HepG2 (cell line): ENCODE results near the gene ST3GAL2. TPM values are rescaled to one million over a fixed set of nuclear protein-coding genes. Genes with fewer than 3 reads are reported as not detected.
A peak's percentile ranks its signal among the peaks of the same experiment; 100 is the strongest.

ENCODE experiments used
- ATF7 ChIP-seq, 2 experiments: fragments of 450-650 bp in 1 of 2; sonication (generic) in 1 of 2; formaldehyde crosslinking in 1 of 2; IDR thresholded peaks; 2 replicates each; pipeline versions ENCODE4 v1.4.0 to v1.6.1; 2016 to 2020; ENCODE audit warnings: antibody characterized with exemption in 1 of 2, mild to moderate bottlenecking in 1 of 2, missing genetic modification reagents in 1 of 2
- DMAP1 ChIP-seq: IDR thresholded peaks from 2 replicates; pipeline ENCODE4 v1.6.1; 2016
- ELF1 ChIP-seq: sonication (generic); formaldehyde crosslinking; IDR thresholded peaks from 2 replicates; pipeline ENCODE4 v1.4.0; 2020; ENCODE audit warnings: missing genetic modification reagents
- IRF1 ChIP-seq: sonication (generic); formaldehyde crosslinking; IDR thresholded peaks from 2 replicates; pipeline ENCODE4 v1.4.0; 2020; ENCODE audit warnings: low read depth, mild to moderate bottlenecking, missing genetic modification reagents
- MATR3 ChIP-seq: sonication (generic); formaldehyde crosslinking; IDR thresholded peaks from 2 replicates; pipeline ENCODE4 v1.4.0; 2020; ENCODE audit warnings: missing genetic modification reagents
- MIER3 ChIP-seq: IDR thresholded peaks from 2 replicates; pipeline ENCODE4 v1.6.1; 2016; ENCODE audit warnings: missing compliant biosample characterization, borderline replicate concordance
- MIXL1 ChIP-seq: IDR thresholded peaks from 2 replicates; pipeline ENCODE4 v1.6.1; 2016
- RFXANK ChIP-seq: IDR thresholded peaks from 2 replicates; pipeline ENCODE4 v1.6.1; 2016
- RXRA ChIP-seq: sonication (generic); formaldehyde crosslinking; IDR thresholded peaks from 2 replicates; pipeline ENCODE4 v1.5.1; 2020; ENCODE audit warnings: missing genetic modification reagents
- TP53 ChIP-seq: sonication (generic); formaldehyde crosslinking; conservative IDR thresholded peaks from 2 replicates; pipeline ENCODE4 v1.4.0; 2020; ENCODE audit warnings: missing genetic modification reagents
- U2AF2 ChIP-seq: fragments of 200-400 bp; formaldehyde crosslinking; IDR thresholded peaks from 2 replicates; pipeline ENCODE4 v1.6.1; 2017; ENCODE audit warnings: low read depth, mild to moderate bottlenecking, low read length
- ZBTB8A ChIP-seq: sonication (generic); formaldehyde crosslinking; IDR thresholded peaks from 2 replicates; pipeline ENCODE4 v1.4.0; 2020; ENCODE audit warnings: mild to moderate bottlenecking, low read depth, missing genetic modification reagents, borderline replicate concordance
- ZFP36L2 ChIP-seq: sonication (generic); formaldehyde crosslinking; IDR thresholded peaks from 2 replicates; pipeline ENCODE4 v1.4.0; 2020; ENCODE audit warnings: missing genetic modification reagents
- ZFP37 ChIP-seq: sonication (generic); formaldehyde crosslinking; IDR thresholded peaks from 2 replicates; pipeline ENCODE4 v1.4.0; 2020; ENCODE audit warnings: missing genetic modification reagents, borderline replicate concordance
- ZNF121 ChIP-seq: sonication (generic); formaldehyde crosslinking; IDR thresholded peaks from 2 replicates; pipeline ENCODE4 v1.5.0; 2020; ENCODE audit warnings: mild to moderate bottlenecking, missing genetic modification reagents
- ZNF124 ChIP-seq: sonication (generic); formaldehyde crosslinking; IDR thresholded peaks from 2 replicates; pipeline ENCODE4 v1.4.0; 2020; ENCODE audit warnings: missing genetic modification reagents
- ZNF235 ChIP-seq: sonication (generic); formaldehyde crosslinking; IDR thresholded peaks from 2 replicates; pipeline ENCODE4 v1.8.1; 2023; ENCODE audit warnings: mild to moderate bottlenecking, missing genetic modification reagents, borderline replicate concordance
- ZNF552 ChIP-seq: sonication (generic); formaldehyde crosslinking; IDR thresholded peaks from 2 replicates; pipeline ENCODE4 v1.9.0; 2022; ENCODE audit warnings: missing genetic modification reagents, mild to moderate bottlenecking, borderline replicate concordance
- ZNF629 ChIP-seq: sonication (generic); formaldehyde crosslinking; conservative IDR thresholded peaks from 2 replicates; pipeline ENCODE4 v1.5.0; 2020; ENCODE audit warnings: missing genetic modification reagents
- ZNF782 ChIP-seq: sonication (generic); formaldehyde crosslinking; IDR thresholded peaks from 2 replicates; pipeline ENCODE4 v1.4.0; 2020; ENCODE audit warnings: missing genetic modification reagents, mild to moderate bottlenecking, borderline replicate concordance
- polyA plus RNA-seq, 8 experiments: library from polyadenylated mRNA; depleted of rRNA in 3 of 8; stranded (reverse) in 7 of 8; unstranded in 1 of 8; fragments of >200 nt; fragmentation: Illumina TruSeq in 4 of 8; extraction: Trizol in 4 of 8; gene quantifications; 2 replicates each; pipeline versions ENCODE4 v1.2.1 to v1.2.3, GENCODE V29; 2011 to 2016; ENCODE audit warnings: low read depth in 4 of 8, missing spikeins in 1 of 8, mixed read lengths in 1 of 8; ENCODE audit not compliant: insufficient read depth in 1 of 8
- total RNA-seq, 5 experiments: library from RNA; depleted of rRNA; stranded (reverse); fragments of >200 nt; fragmentation: Illumina TruSeq; extraction: Trizol; gene quantifications; 2 replicates each; pipeline ENCODE4 v1.2.3, GENCODE V29; 2016; ENCODE audit warnings: low read depth in 1 of 5
- TF ChIP-seq, protein P1 (sequence below): sonication (generic); formaldehyde crosslinking; IDR thresholded peaks from 2 replicates; pipeline ENCODE4 v1.5.0; 2020; ENCODE audit warnings: mild to moderate bottlenecking, missing genetic modification reagents, borderline replicate concordance
- TF ChIP-seq, protein P2 (sequence below): IDR thresholded peaks from 2 replicates; pipeline ENCODE4 v1.6.1; 2016; ENCODE audit warnings: control low read depth
- TF ChIP-seq, protein P3 (sequence below): sonication (generic); formaldehyde crosslinking; IDR thresholded peaks from 2 replicates; pipeline ENCODE4 v1.4.0; 2020; ENCODE audit warnings: missing genetic modification reagents, borderline replicate concordance

The ST3GAL2 gene
- total and polyA plus RNA-seq, 2 of the 13 experiments (the other 11 are each of a cell fraction or from before 2014, with no cell fraction given): 16.3 to 24.9 TPM

DNA sequence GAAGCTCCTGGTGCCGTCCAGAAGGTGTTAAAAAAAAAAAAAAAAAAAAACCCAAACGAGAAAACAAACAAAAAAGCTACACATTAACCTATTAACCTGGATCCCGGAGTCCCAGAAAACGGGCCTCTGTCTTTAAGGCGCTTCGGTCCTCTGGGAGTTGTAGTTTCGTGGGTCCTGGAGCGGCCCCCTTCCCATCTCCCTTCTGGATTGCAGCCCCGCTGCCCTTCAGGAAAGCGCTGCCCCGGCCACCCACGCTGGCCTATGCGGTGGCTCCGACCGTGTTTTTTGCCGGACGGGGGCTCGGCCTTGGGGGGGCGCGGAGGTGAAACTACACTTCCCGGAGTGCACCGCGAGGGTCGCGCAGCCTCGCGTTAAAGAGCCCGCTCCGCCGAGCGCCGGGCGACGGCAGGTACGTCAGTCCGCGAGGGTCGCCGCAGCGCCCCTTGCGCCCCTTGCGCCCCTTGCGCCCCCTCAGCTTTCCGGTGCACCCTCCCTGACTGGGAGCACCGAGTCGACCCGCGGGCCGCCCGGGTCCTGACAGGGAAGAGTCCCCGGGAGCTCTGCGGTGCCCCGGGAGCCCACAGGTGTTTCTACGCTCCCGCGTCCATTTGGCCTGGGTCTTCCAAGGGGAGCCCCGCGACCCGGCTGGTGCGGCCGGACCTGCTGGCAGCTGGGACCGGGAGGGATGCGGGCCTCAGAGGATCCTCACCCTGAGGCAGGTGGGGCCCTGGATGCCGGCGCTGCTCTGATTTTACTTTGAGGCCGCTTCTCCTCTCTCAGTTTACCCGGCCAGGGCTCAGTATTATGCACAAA is 15.5 kb upstream of the ST3GAL2 start, which contains the start of gene FCSK (continued):
- TF ChIP-seq IRF1 (CRISPR knock-in tag) (no peak), U2AF2 (no peak), ZNF629 (CRISPR knock-in tag) (peak; percentile 53; the same call in 1 of the 2 replicates), ELF1 (CRISPR knock-in tag) (no peak; the same call in 1 of the 2 replicates), ZNF121 (no peak), MIER3 (0 out of 2 replicates have a peak, but pooled peaks have one; percentile 40), ZNF552 (CRISPR knock-in tag) (peak; percentile 76; the same call in 1 of the 2 replicates), RXRA (CRISPR knock-in tag) (peak; percentile 82; the same call in 1 of the 2 replicates), ZNF235 (CRISPR knock-in tag) (peak; percentile 86; the same call in 1 of the 2 replicates), ZBTB8A (CRISPR knock-in tag) (peak; percentile 100), MATR3 (no peak), TP53 (CRISPR knock-in tag) (peak; percentile 86), MIXL1 (CRISPR knock-in tag) (peak; percentile 44; the same call in 1 of the 2 replicates), ZFP36L2 (CRISPR knock-in tag) (0 out of 2 replicates have a peak, but pooled peaks have one; percentile 60), ZFP37 (CRISPR knock-in tag) (peak; percentile 87), DMAP1 (CRISPR knock-in tag) (peak; percentile 88), ZNF782 (CRISPR knock-in tag) (peak; percentile 85; the same call in 1 of the 2 replicates), RFXANK (CRISPR knock-in tag) (no peak), ZNF124 (CRISPR knock-in tag) (0 out of 2 replicates have a peak, but pooled peaks have one; percentile 30), ATF7 (IDR thresholded peaks at IDR 0.05) (no peak), ATF7 (CRISPR knock-in tag; IDR thresholded peaks at IDR 0.05) (peak; percentile 68; the same call in 1 of the 2 replicates)
- TF ChIP-seq, protein P1, sequence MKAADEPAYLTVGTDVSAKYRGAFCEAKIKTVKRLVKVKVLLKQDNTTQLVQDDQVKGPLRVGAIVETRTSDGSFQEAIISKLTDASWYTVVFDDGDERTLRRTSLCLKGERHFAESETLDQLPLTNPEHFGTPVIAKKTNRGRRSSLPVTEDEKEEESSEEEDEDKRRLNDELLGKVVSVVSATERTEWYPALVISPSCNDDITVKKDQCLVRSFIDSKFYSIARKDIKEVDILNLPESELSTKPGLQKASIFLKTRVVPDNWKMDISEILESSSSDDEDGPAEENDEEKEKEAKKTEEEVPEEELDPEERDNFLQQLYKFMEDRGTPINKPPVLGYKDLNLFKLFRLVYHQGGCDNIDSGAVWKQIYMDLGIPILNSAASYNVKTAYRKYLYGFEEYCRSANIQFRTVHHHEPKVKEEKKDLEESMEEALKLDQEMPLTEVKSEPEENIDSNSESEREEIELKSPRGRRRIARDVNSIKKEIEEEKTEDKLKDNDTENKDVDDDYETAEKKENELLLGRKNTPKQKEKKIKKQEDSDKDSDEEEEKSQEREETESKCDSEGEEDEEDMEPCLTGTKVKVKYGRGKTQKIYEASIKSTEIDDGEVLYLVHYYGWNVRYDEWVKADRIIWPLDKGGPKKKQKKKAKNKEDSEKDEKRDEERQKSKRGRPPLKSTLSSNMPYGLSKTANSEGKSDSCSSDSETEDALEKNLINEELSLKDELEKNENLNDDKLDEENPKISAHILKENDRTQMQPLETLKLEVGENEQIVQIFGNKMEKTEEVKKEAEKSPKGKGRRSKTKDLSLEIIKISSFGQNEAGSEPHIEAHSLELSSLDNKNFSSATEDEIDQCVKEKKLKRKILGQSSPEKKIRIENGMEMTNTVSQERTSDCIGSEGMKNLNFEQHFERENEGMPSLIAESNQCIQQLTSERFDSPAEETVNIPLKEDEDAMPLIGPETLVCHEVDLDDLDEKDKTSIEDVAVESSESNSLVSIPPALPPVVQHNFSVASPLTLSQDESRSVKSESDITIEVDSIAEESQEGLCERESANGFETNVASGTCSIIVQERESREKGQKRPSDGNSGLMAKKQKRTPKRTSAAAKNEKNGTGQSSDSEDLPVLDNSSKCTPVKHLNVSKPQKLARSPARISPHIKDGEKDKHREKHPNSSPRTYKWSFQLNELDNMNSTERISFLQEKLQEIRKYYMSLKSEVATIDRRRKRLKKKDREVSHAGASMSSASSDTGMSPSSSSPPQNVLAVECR (CRISPR knock-in tag): peak; percentile 92; the same call in 1 of the 2 replicates
- TF ChIP-seq, protein P2, sequence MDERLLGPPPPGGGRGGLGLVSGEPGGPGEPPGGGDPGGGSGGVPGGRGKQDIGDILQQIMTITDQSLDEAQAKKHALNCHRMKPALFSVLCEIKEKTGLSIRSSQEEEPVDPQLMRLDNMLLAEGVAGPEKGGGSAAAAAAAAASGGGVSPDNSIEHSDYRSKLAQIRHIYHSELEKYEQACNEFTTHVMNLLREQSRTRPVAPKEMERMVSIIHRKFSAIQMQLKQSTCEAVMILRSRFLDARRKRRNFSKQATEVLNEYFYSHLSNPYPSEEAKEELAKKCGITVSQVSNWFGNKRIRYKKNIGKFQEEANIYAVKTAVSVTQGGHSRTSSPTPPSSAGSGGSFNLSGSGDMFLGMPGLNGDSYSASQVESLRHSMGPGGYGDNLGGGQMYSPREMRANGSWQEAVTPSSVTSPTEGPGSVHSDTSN (CRISPR knock-in tag): no peak
- TF ChIP-seq, protein P3, sequence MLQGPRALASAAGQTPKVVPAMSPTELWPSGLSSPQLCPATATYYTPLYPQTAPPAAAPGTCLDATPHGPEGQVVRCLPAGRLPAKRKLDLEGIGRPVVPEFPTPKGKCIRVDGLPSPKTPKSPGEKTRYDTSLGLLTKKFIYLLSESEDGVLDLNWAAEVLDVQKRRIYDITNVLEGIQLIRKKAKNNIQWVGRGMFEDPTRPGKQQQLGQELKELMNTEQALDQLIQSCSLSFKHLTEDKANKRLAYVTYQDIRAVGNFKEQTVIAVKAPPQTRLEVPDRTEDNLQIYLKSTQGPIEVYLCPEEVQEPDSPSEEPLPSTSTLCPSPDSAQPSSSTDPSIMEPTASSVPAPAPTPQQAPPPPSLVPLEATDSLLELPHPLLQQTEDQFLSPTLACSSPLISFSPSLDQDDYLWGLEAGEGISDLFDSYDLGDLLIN: peak; percentile 99
